Measurements from ENCODE around the gene DSCAML1.

DNA sequence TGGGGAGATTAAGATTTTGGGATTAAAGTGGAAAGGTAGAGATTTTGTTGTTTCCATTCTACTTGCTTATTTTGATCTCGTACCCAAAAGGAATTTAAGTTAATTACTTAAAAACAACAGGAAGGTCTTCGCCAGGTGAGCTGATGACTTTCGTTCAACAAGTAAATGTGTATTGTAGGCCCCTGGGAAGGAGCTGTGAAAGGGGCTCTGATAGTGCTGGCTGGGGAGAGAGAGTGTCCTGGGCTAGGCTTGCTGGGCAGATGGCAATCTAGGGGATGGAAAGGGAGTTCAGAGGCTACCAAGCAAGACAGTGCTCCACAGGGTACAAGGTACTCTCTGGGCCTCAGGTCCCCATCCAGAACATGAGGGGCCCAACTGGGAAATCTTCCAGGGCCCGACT is 279.9 kb downstream of the DSCAML1 start:
- TF ChIP-seq EZH2 (IDR thresholded peaks at IDR 0.05; ENCODE audit: insufficient read depth, poor library complexity, severe bottlenecking) (no peak), EZH2phosphoT487 (IDR thresholded peaks at IDR 0.05; ENCODE audit: insufficient read depth, low read depth) (no peak)
